Measurements from ENCODE around the gene IRF2BP2. TPM values are rescaled to one million over a fixed set of nuclear protein-coding genes. Genes with fewer than 3 reads are reported as not detected.

Gene IRF2BP2
- total and polyA plus RNA-seq, 10 of the 15 experiments (the other 5 are each of a cell fraction or from before 2014, with no cell fraction given) = 7.5 to 114 (median 52.3) TPM

GRCh38 chr1:234605399-234605982 lies 4.5 kb downstream of the IRF2BP2 start:
- in situ Hi-C loops (cut with MboI) = loop anchor here (5.0 to 10.0 kb wide), 2 partner anchors 108 to 369 kb away; no protein-coding TSS in a partner anchor
- intact Hi-C loops (cut with micrococcal nuclease; ENCODE audit: unreplicated experiment) = loop anchor here (5.0 to 10.0 kb wide), 3 partner anchors 231 to 491 kb away; partner anchors contain the start of gene COA6
- Histone ChIP-seq H4K20me1 (ENCODE audit: control insufficient read depth, insufficient read depth) (no peaks in the 10 kb centered on the region), H2AFZ (ENCODE audit: control insufficient read depth, low read depth, low read length) (no peak overlapping the region), H3K27ac (ENCODE audit: control insufficient read depth, insufficient read depth) (peak overlapping the region; percentile 97), H3K4me3 (peak overlapping the region; percentile 91), H3K9ac (ENCODE audit: control insufficient read depth, insufficient read depth, low read length) (peak overlapping the region; percentile 97), H3K27me3 (replicated peaks in 1 of 2; ENCODE audit: control insufficient read depth in 2 of 2, insufficient read depth in 2 of 2, low read length in 1 of 2) (no peaks in the 10 kb centered on the region), H3K4me1 (ENCODE audit: control insufficient read depth, insufficient read depth, low read length) (peaks cover 11% of the 10 kb centered on the region), H3K9me3 (replicated peaks; ENCODE audit: control insufficient read depth, insufficient read depth, low read length) (no peaks in the 10 kb centered on the region), H3K79me2 (ENCODE audit: control insufficient read depth, insufficient read depth, low read length) (peaks cover 89% of the 10 kb centered on the region), H3K4me2 (ENCODE audit: control insufficient read depth, insufficient read depth) (peak overlapping the region; percentile 82), H3K36me3 (ENCODE audit: control insufficient read depth in 2 of 2, insufficient read depth in 2 of 2, low read length in 1 of 2) (peaks cover 5 to 19% of the 10 kb centered on the region in 2 experiments; a peak in 3 of 4 replicates)
- TF ChIP-seq SIN3A (IDR thresholded peaks at IDR 0.05; ENCODE audit: low read depth, low read length) = 0 out of 2 replicates have a peak, but pooled peaks have one; percentile 2
- 0 out of 2 replicates have a peak, but pooled peaks have one; percentile 20 for TF ChIP-seq ZBTB40 (IDR thresholded peaks at IDR 0.05; ENCODE audit: borderline replicate concordance)
- no peak for TF ChIP-seq NR2C1 (IDR thresholded peaks at IDR 0.05)
- ChIA-PET RAD21 (ENCODE audit: unreplicated experiment) (interaction anchor here (0.8 to 6.2 kb wide), 17 partner anchors 6 to 478 kb away, joined by 3 to 65 read pairs (median 5); partner anchors contain the start of genes IRF2BP2 and TARBP1), SMC1A (ENCODE audit: uncharacterized antibody, unreplicated experiment) (interaction anchor here (0.6 to 9.7 kb wide), 16 partner anchors 8 to 478 kb away, joined by 3 to 81 read pairs (median 4); no protein-coding TSS in a partner anchor), CTCF (interaction anchor here (0.9 to 2.6 kb wide), 7 partner anchors 90 to 478 kb away, joined by 3 to 12 read pairs (median 6); no protein-coding TSS in a partner anchor), POLR2A (interaction anchor here (0.6 to 2.8 kb wide), 6 partner anchors 106 to 349 kb away, joined by 4 to 15 read pairs (median 7); no protein-coding TSS in a partner anchor)
- 14% methylated on average over 3 of the region's 3 CpGs for WGBS (ENCODE audit: insufficient coverage, insufficient replicate concordance, low lambda C conversion rate, missing lambda C conversion rate)
- FAIRE-seq (no peak), ATAC-seq (no peak), DNase-seq (ENCODE audit: low read depth, low spot score) (no peak)
- BruUV-seq (replicated peaks) = no TSS peak
